IMR-90 (cell line): ENCODE results near the gene GLT8D2. TPM values are rescaled to one million over a fixed set of nuclear protein-coding genes. Genes with fewer than 3 reads are reported as not detected.

ENCODE experiments used
- ATAC-seq: fragments of 200-7000 bp; cut with Tn5 transposase; 2 replicates; pipeline ENCODE4 v1.9.1; 2020; ENCODE audit warnings: low read depth, mild to moderate bottlenecking, moderate library complexity
- BruUV-seq: library from RNA; stranded (reverse); fragments of 400-500 nt; replicated peaks from 2 replicates; lab custom pipeline; 2021; lab: Mats Ljungman, UMichigan
- CTCF ChIA-PET: fragments of 300-600 bp; formaldehyde crosslinking; extraction: SDS; loops from one replicate; lab custom pipeline; 2021; ENCODE audit warnings: antibody characterized with exemption; lab: Yijun Ruan, JAX
- POLR2A ChIA-PET: fragments of 300-600 bp; sonication (Branson Sonifier 250); formaldehyde crosslinking; loops from one replicate; lab custom pipeline; 2022; ENCODE audit warnings: antibody characterized with exemption; ENCODE audit not compliant: unreplicated experiment; lab: Charles Lee
- DNase-seq: peaks from one replicate; pipeline ENCODE4 v3.0.0; 2013
- H2AFZ ChIP-seq: replicated peaks from 2 replicates; pipeline ENCODE3; 2013; ENCODE audit warnings: low read length, mild to moderate bottlenecking; ENCODE audit not compliant: poor library complexity
- H2AK5ac ChIP-seq: 2 replicates; pipeline ENCODE4 v1.6.1; 2013; ENCODE audit warnings: low read depth, low read length, inconsistent platforms
- H2AK9ac ChIP-seq: replicated peaks from 2 replicates; pipeline ENCODE3; 2013; ENCODE audit warnings: mild to moderate bottlenecking, low read depth, low read length, moderate library complexity; ENCODE audit not compliant: poor library complexity
- H2BK120ac ChIP-seq: 2 replicates; pipeline ENCODE4 v1.6.1; 2013; ENCODE audit warnings: low read depth, low read length, inconsistent platforms
- H2BK15ac ChIP-seq: 3 replicates; pipeline ENCODE4 v1.6.1; 2013; ENCODE audit warnings: low read depth, low read length, inconsistent platforms
- H2BK20ac ChIP-seq: 2 replicates; pipeline ENCODE4 v1.6.1; 2013; ENCODE audit warnings: low read depth, mild to moderate bottlenecking, inconsistent platforms, low read length, moderate library complexity
- H2BK5ac ChIP-seq: 2 replicates; pipeline ENCODE4 v1.6.1; 2013; ENCODE audit warnings: mild to moderate bottlenecking, low read depth, low read length, inconsistent platforms; ENCODE audit not compliant: poor library complexity, severe bottlenecking
- H3K14ac ChIP-seq: replicated peaks from 2 replicates; pipeline ENCODE4 v1.6.1; 2013; ENCODE audit warnings: low read depth, low read length, inconsistent platforms
- H3K18ac ChIP-seq: 2 replicates; pipeline ENCODE4 v1.6.1; 2013; ENCODE audit warnings: low read depth, low read length, control low read depth
- H3K23ac ChIP-seq: 2 replicates; pipeline ENCODE4 v1.6.1; 2013; ENCODE audit warnings: low read depth, low read length, inconsistent platforms
- H3K27ac ChIP-seq: 2 replicates; pipeline ENCODE4 v1.5.1; 2013; ENCODE audit warnings: mild to moderate bottlenecking, control low read depth, low read length; ENCODE audit not compliant: insufficient read depth
- H3K27me3 ChIP-seq: 2 replicates; pipeline ENCODE4 v1.6.1; 2013; ENCODE audit warnings: low read length; ENCODE audit not compliant: control insufficient read depth, insufficient read depth
- H3K36me3 ChIP-seq: 2 replicates; pipeline ENCODE4 v1.6.1; 2013; ENCODE audit warnings: low read length, mixed read lengths; ENCODE audit not compliant: control insufficient read depth, insufficient read depth
- H3K4ac ChIP-seq: 2 replicates; pipeline ENCODE4 v1.6.1; 2013; ENCODE audit warnings: low read depth, low read length, inconsistent platforms
- H3K4me1 ChIP-seq: 2 replicates; pipeline ENCODE4 v1.6.1; 2013; ENCODE audit warnings: low read length, mixed read lengths; ENCODE audit not compliant: control insufficient read depth, insufficient read depth
- H3K4me2 ChIP-seq: 2 replicates; pipeline ENCODE4 v1.6.1; 2013; ENCODE audit warnings: low read depth, mild to moderate bottlenecking, control low read depth, low read length, moderate library complexity
- H3K4me3 ChIP-seq: 2 replicates; pipeline ENCODE4 v1.5.1; 2013; ENCODE audit warnings: low read depth, mild to moderate bottlenecking, control low read depth, low read length, moderate library complexity; ENCODE audit not compliant: insufficient read depth
- H3K56ac ChIP-seq: 2 replicates; pipeline ENCODE4 v1.6.1; 2013; ENCODE audit warnings: low read length, inconsistent platforms; ENCODE audit not compliant: insufficient read depth; ENCODE audit errors: extremely low read depth
- H3K79me1 ChIP-seq, 2 experiments: 2 replicates each; pipeline ENCODE4 v1.6.1; 2013; ENCODE audit warnings: low read length in 2 of 2, inconsistent platforms in 1 of 2, low read depth in 1 of 2
- H3K9ac ChIP-seq: 2 replicates; pipeline ENCODE4 v1.6.1; 2013; ENCODE audit warnings: low read depth, low read length, control low read depth
- H3K9me1 ChIP-seq: 2 replicates; pipeline ENCODE4 v1.6.1; 2013; ENCODE audit warnings: low read length, inconsistent platforms; ENCODE audit not compliant: insufficient read depth
- H3K9me3 ChIP-seq: 2 replicates; pipeline ENCODE4 v1.6.1; 2013; ENCODE audit warnings: low read length; ENCODE audit not compliant: control insufficient read depth, insufficient read depth
- H4K20me1 ChIP-seq: 2 replicates; pipeline ENCODE4 v1.6.1; 2013; ENCODE audit warnings: low read length, inconsistent platforms; ENCODE audit not compliant: insufficient read depth
- H4K5ac ChIP-seq: 2 replicates; pipeline ENCODE4 v1.6.1; 2013; ENCODE audit warnings: mild to moderate bottlenecking, low read depth, low read length, control low read depth
- H4K8ac ChIP-seq, 2 experiments: 2 replicates each; pipeline ENCODE4 v1.6.1; 2013; ENCODE audit warnings: low read depth in 2 of 2, low read length in 2 of 2, control low read depth in 1 of 2, inconsistent platforms in 1 of 2
- H4K91ac ChIP-seq: 2 replicates; pipeline ENCODE4 v1.6.1; 2013; ENCODE audit warnings: low read depth, low read length, inconsistent platforms; ENCODE audit not compliant: insufficient read depth
- BHLHE40 ChIP-seq: fragments of 150-350 bp; IDR thresholded peaks from 2 replicates; pipeline ENCODE4 v1.6.1; 2016; ENCODE audit warnings: mild to moderate bottlenecking, low read depth, low read length
- CEBPB ChIP-seq: IDR thresholded peaks from 2 replicates; pipeline ENCODE4 v1.6.1; 2012; ENCODE audit warnings: low read depth, low read length, improper control_type of control experiment
- CHD1 ChIP-seq: IDR thresholded peaks from 2 replicates; pipeline ENCODE4 v1.6.1; 2012; ENCODE audit warnings: low read depth, low read length, improper control_type of control experiment
- FOS ChIP-seq: fragments of 150-350 bp; IDR thresholded peaks from 2 replicates; pipeline ENCODE4 v1.6.1; 2016; ENCODE audit warnings: low read depth, low read length
- MAFK ChIP-seq: IDR thresholded peaks from 2 replicates; pipeline ENCODE4 v1.6.1; 2012; ENCODE audit warnings: low read depth, low read length, improper control_type of control experiment
- MAZ ChIP-seq: IDR thresholded peaks from 2 replicates; pipeline ENCODE4 v1.6.1; 2012; ENCODE audit warnings: low read depth, mild to moderate bottlenecking, low read length, improper control_type of control experiment, moderate library complexity, borderline replicate concordance
- MXI1 ChIP-seq: IDR thresholded peaks from 2 replicates; pipeline ENCODE4 v1.6.1; 2012; ENCODE audit warnings: low read depth, mild to moderate bottlenecking, low read length, moderate library complexity, borderline replicate concordance
- NFE2L2 ChIP-seq: fragments of 150-350 bp; IDR thresholded peaks from 2 replicates; pipeline ENCODE4 v1.6.1; 2016; ENCODE audit warnings: low read depth, mild to moderate bottlenecking, low read length
- POLR2A ChIP-seq: IDR thresholded peaks from 2 replicates; pipeline ENCODE4 v1.6.1; 2012; ENCODE audit warnings: mild to moderate bottlenecking, low read depth, low read length
- RAD21 ChIP-seq: IDR thresholded peaks from 2 replicates; pipeline ENCODE4 v1.6.1; 2012; ENCODE audit warnings: low read length, improper control_type of control experiment
- RCOR1 ChIP-seq: IDR thresholded peaks from 2 replicates; pipeline ENCODE4 v1.6.1; 2012; ENCODE audit warnings: mild to moderate bottlenecking, low read length, improper control_type of control experiment; ENCODE audit not compliant: insufficient replicate concordance
- RFX5 ChIP-seq: IDR thresholded peaks from 2 replicates; pipeline ENCODE4 v1.8.0; 2012; ENCODE audit warnings: low read depth, mild to moderate bottlenecking, low read length, moderate library complexity
- SMC3 ChIP-seq: fragments of 150-350 bp; IDR thresholded peaks from 2 replicates; pipeline ENCODE4 v1.6.1; 2016; ENCODE audit warnings: low read depth, mild to moderate bottlenecking, antibody characterized with exemption, low read length, moderate library complexity
- WGBS, 2 experiments: methylation state at CpG; one replicate each; pipeline versions ENCODE4 v1.1.5 to v1.1.7; 2013; ENCODE audit warnings: missing lambda C conversion rate in 2 of 2; ENCODE audit not compliant: insufficient read length in 1 of 2; ENCODE audit errors: extremely low coverage in 2 of 2; 5-methylcytosine and 5-hydroxymethylcytosine counted together
- dilution Hi-C: fragments of 300-500 bp; cut with HindIII; formaldehyde crosslinking; loops from one replicate; pipeline ENCODE4 v1.14.3; 2018; ENCODE audit warnings: low sequenced_read_pairs; ENCODE audit not compliant: unreplicated experiment
- in situ Hi-C: fragments of 300-500 bp; cut with MboI; formaldehyde crosslinking; loops from 3 replicates; pipeline ENCODE4 v1.14.3; 2019; ENCODE audit warnings: low sequenced_read_pairs, inconsistent platforms, mixed read lengths
- intact Hi-C: fragments of 100-400 bp; cut with micrococcal nuclease; formaldehyde crosslinking; loops from 2 replicates; pipeline ENCODE4 v1.10.0; 2022
- polyA plus RNA-seq, 3 experiments: library from polyadenylated mRNA; depleted of rRNA; stranded (reverse); fragments of >200 nt; gene quantifications; 2 replicates each; pipeline ENCODE4 v1.2.3, GENCODE V29; 2012; ENCODE audit warnings: low replicate concordance in 1 of 3
- total RNA-seq: library from RNA; depleted of rRNA; stranded (reverse); fragments of >200 nt; gene quantifications from 2 replicates; pipeline ENCODE4 v1.2.3, GENCODE V29; 2012
- TF ChIP-seq, protein P1 (sequence below): fragments of 150-350 bp; IDR thresholded peaks from 2 replicates; pipeline ENCODE4 v1.6.1; 2017; ENCODE audit warnings: mild to moderate bottlenecking, antibody characterized with exemption, low read length, low read depth
- TF ChIP-seq, protein P2 (sequence below): conservative IDR thresholded peaks from 2 replicates; pipeline ENCODE4 v1.5.1; 2012; ENCODE audit warnings: mild to moderate bottlenecking, low read depth, low read length, improper control_type of control experiment
- TF ChIP-seq, protein P3 (sequence below): fragments of 150-350 bp; IDR thresholded peaks from 2 replicates; pipeline ENCODE4 v1.6.1; 2016; ENCODE audit warnings: low read depth, mild to moderate bottlenecking, low read length, moderate library complexity, borderline replicate concordance

GLT8D2 gene
- total and polyA plus RNA-seq, 2 of the 4 experiments (the other 2 are of a cell fraction), result 33.5 to 47.9 TPM

DNA sequence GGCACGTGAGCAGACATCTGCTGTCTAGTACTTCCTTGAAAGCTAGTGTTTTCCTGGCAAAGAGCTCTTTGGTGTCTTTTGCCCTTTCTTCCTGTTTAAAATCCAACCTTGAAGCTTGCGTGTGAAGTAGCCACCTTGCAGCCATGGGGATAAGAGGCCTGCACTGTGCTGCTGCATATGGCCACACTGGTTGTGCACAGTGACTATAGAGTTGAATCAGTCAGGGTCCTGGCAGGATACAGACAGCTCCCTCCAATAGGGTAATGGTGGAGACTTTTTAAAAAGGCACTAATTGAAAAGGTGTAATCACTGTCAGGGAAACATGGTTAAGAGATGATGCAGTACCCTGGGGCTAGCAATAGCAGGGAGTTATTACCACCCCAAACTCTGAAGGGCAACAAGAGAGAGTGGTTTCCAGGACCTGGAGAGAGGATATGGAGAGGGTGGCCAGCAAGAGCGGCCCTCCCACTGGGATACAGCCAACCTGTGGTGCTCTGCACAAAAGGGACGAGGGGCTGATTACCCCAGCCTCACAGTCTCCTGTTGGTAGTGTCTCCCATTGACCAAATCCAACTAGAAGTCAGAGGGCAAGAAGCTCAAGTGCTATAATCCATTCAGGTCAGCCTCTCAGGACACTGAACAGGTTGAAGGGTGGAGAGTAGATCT lies 4.8 kb upstream of the GLT8D2 start:
- H3K4me1 ChIP-seq, result peaks cover 10% of the 10 kb centered on the region
- no peak overlapping the region for H2AFZ ChIP-seq
- no peak overlapping the region for H4K91ac ChIP-seq
- no peaks in the 10 kb centered on the region for H3K9me3 ChIP-seq
- H3K4ac ChIP-seq, result no peak overlapping the region
- 0 out of 2 replicates have a peak, but pooled peaks cover 1% of the 10 kb centered on the region for H4K20me1 ChIP-seq
- no peak for DNase-seq
- H3K14ac ChIP-seq, result no peak overlapping the region
- dilution Hi-C loops, result no loop called here
- no peak overlapping the region for H2BK5ac ChIP-seq
- 0 out of 2 replicates have a peak, but pooled peaks cover 2% of the 10 kb centered on the region for H3K36me3 ChIP-seq
- no peak for ATAC-seq
- no peak overlapping the region for H2AK5ac ChIP-seq
- no TSS peak for BruUV-seq
- TF ChIP-seq POLR2A (no peak), FOS (no peak), MXI1 (no peak), RCOR1 (no peak), MAFK (no peak), MAZ (no peak), CEBPB (no peak), NFE2L2 (no peak), BHLHE40 (no peak), RAD21 (no peak), CHD1 (no peak), SMC3 (no peak), RFX5 (no peak)
- TF ChIP-seq, protein P1, sequence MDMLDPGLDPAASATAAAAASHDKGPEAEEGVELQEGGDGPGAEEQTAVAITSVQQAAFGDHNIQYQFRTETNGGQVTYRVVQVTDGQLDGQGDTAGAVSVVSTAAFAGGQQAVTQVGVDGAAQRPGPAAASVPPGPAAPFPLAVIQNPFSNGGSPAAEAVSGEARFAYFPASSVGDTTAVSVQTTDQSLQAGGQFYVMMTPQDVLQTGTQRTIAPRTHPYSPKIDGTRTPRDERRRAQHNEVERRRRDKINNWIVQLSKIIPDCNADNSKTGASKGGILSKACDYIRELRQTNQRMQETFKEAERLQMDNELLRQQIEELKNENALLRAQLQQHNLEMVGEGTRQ, result no peak
- TF ChIP-seq, protein P2, sequence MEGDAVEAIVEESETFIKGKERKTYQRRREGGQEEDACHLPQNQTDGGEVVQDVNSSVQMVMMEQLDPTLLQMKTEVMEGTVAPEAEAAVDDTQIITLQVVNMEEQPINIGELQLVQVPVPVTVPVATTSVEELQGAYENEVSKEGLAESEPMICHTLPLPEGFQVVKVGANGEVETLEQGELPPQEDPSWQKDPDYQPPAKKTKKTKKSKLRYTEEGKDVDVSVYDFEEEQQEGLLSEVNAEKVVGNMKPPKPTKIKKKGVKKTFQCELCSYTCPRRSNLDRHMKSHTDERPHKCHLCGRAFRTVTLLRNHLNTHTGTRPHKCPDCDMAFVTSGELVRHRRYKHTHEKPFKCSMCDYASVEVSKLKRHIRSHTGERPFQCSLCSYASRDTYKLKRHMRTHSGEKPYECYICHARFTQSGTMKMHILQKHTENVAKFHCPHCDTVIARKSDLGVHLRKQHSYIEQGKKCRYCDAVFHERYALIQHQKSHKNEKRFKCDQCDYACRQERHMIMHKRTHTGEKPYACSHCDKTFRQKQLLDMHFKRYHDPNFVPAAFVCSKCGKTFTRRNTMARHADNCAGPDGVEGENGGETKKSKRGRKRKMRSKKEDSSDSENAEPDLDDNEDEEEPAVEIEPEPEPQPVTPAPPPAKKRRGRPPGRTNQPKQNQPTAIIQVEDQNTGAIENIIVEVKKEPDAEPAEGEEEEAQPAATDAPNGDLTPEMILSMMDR, result no peak
- TF ChIP-seq, protein P3, sequence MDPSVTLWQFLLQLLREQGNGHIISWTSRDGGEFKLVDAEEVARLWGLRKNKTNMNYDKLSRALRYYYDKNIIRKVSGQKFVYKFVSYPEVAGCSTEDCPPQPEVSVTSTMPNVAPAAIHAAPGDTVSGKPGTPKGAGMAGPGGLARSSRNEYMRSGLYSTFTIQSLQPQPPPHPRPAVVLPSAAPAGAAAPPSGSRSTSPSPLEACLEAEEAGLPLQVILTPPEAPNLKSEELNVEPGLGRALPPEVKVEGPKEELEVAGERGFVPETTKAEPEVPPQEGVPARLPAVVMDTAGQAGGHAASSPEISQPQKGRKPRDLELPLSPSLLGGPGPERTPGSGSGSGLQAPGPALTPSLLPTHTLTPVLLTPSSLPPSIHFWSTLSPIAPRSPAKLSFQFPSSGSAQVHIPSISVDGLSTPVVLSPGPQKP, result no peak
- no peak overlapping the region for H3K4me3 ChIP-seq
- 0 out of 4 replicates have a peak, but pooled peaks cover 0 to 3% of the 10 kb centered on the region in 2 experiments for H3K79me1 ChIP-seq
- no peak overlapping the region; the same call in 1 of the 2 replicates for H3K56ac ChIP-seq
- POLR2A ChIA-PET, result no interaction called here
- no CpG with 5 or more reads among the region's 4 CpGs for WGBS, 2 experiments
- H3K18ac ChIP-seq, result no peak overlapping the region
- no peak overlapping the region for H2BK20ac ChIP-seq
- CTCF ChIA-PET, result no interaction called here
- H2BK15ac ChIP-seq, result no peak overlapping the region
- in situ Hi-C loops, result no loop called here
- no peak overlapping the region for H2BK120ac ChIP-seq
- H3K23ac ChIP-seq, result no peak overlapping the region
- no peaks in the 10 kb centered on the region for H3K27me3 ChIP-seq
- H3K9me1 ChIP-seq, result peaks cover 5% of the 10 kb centered on the region; the same call in 1 of the 2 replicates
- H3K4me2 ChIP-seq, result no peak overlapping the region
- no peak overlapping the region for H3K9ac ChIP-seq
- no peak overlapping the region for H4K8ac ChIP-seq
- peak overlapping the region; percentile 24 for H2AK9ac ChIP-seq
- no peak overlapping the region for H4K5ac ChIP-seq
- intact Hi-C loops, result loop anchor here (10.0 kb wide), 1 partner anchor 130 kb away; no protein-coding TSS in a partner anchor
- H3K27ac ChIP-seq, result no peak overlapping the region
